GM18507 (cell line): ENCODE results near the gene PDE4D.

Experiments used
- DNase-seq: peaks from one replicate; pipeline ENCODE4 v3.0.0; 2011; ENCODE audit warnings: low read depth; ENCODE audit not compliant: insufficient read length; ENCODE audit errors: extremely low spot score
- FAIRE-seq: peaks from 2 replicates; lab custom pipeline; 2011; peaks lifted over from hg19 to GRCh38; lab: Jason Lieb, UNC

Gene PDE4D

GRCh38 chr5:59042201-59043055 lies 851.1 kb downstream of the PDE4D start:
- FAIRE-seq (no peak), DNase-seq (no peak)

- FAIRE-seq (no peak), DNase-seq (no peak)
Observed at GRCh38 chr5:59041355-59041754, 852.2 kb downstream of the PDE4D start.

GRCh38 chr5:59040804-59041201 lies 852.7 kb downstream of the PDE4D start:
- FAIRE-seq (no peak), DNase-seq (no peak)

GRCh38 chr5:59040024-59040803 lies 853.3 kb downstream of the PDE4D start:
- DNase-seq (no peak), FAIRE-seq (no peak)

GRCh38 chr5:59039296-59040023 lies 854.1 kb downstream of the PDE4D start:
- FAIRE-seq (peak; percentile 62), DNase-seq (peak; percentile 9)

- DNase-seq: no peak
Observed at GRCh38 chr5:59038798-59039295, 854.7 kb downstream of the PDE4D start.

GRCh38 chr5:59037941-59038797 lies 855.4 kb downstream of the PDE4D start:
- DNase-seq (no peak), FAIRE-seq (no peak)

More at GRCh38 chr5:59038798-59039295, 854.7 kb downstream of the PDE4D start:
- FAIRE-seq: no peak

GRCh38 chr5:59037453-59037852 lies 856.1 kb downstream of the PDE4D start:
- no peak for FAIRE-seq
- DNase-seq: no peak

GRCh38 chr5:59037041-59037440 lies 856.5 kb downstream of the PDE4D start:
- FAIRE-seq: no peak

GRCh38 chr5:59036274-59036961 lies 857.1 kb downstream of the PDE4D start:
- no peak for DNase-seq
- no peak for FAIRE-seq

More at GRCh38 chr5:59037041-59037440, 856.5 kb downstream of the PDE4D start:
- no peak for DNase-seq

- no peak for DNase-seq
Observed at GRCh38 chr5:59035681-59036080, 857.8 kb downstream of the PDE4D start.

GRCh38 chr5:59034498-59035186 lies 858.9 kb downstream of the PDE4D start:
- DNase-seq: no peak
- FAIRE-seq: peak; percentile 65

More at GRCh38 chr5:59035681-59036080, 857.8 kb downstream of the PDE4D start:
- FAIRE-seq: no peak

GRCh38 chr5:59027145-59027907 lies 866.2 kb downstream of the PDE4D start:
- no peak for DNase-seq
- no peak for FAIRE-seq

GRCh38 chr5:59025734-59026133 lies 867.8 kb downstream of the PDE4D start:
- DNase-seq (no peak), FAIRE-seq (no peak)

- FAIRE-seq: no peak
- DNase-seq: no peak
Observed at GRCh38 chr5:59021837-59022514, 871.5 kb downstream of the PDE4D start.

GRCh38 chr5:59021286-59021673 lies 872.2 kb downstream of the PDE4D start:
- no peak for FAIRE-seq

More at GRCh38 chr5:59021286-59021673, 872.2 kb downstream of the PDE4D start:
- no peak for DNase-seq
